Fibroblast of lung (primary cell): ENCODE data around the gene ZNF649.
"Not testable (repeated sequence)": the region's sequence is repeated elsewhere in the genome, so short reads cannot be mapped to it uniquely, and the experiment has no call there.

Source experiments
- EZH2 ChIP-seq: IDR thresholded peaks from 2 replicates; pipeline ENCODE4 v1.5.1; 2012; ENCODE audit warnings: low read length, control low read depth, mild to moderate bottlenecking; ENCODE audit errors: missing control alignments
- TF ChIP-seq, protein P1 (sequence below), 2 donors: IDR thresholded peaks in 1 of 2; conservative IDR thresholded peaks in 1 of 2; 1 replicate in 1 of 2; 2 replicates in 1 of 2; pipeline ENCODE4 v1.5.1; 2011 to 2012; ENCODE audit warnings: low read length in 2 of 2, control low read depth in 1 of 2, inconsistent platforms in 1 of 2, low read depth in 1 of 2, mild to moderate bottlenecking in 1 of 2

DNA sequence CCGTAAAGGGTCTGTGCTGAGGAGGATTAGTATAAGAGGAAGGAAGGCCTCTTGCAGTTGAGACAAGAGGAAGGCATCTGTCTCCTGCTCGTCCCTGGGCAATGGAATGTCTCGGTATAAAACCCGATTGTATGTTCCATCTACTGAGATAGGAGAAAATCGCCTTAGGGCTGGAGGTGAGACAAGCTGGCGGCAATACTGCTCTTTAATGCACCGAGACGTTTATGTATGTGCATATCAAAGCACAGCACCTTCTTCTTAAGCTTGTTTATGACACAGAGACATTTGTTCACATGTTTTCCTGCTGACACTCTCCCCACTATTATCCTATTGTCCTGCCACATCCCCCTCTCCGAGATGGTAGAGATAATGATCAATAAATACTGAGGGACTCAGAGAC, 1.3 kb upstream of the ZNF649 start:
- TF ChIP-seq, protein P1, sequence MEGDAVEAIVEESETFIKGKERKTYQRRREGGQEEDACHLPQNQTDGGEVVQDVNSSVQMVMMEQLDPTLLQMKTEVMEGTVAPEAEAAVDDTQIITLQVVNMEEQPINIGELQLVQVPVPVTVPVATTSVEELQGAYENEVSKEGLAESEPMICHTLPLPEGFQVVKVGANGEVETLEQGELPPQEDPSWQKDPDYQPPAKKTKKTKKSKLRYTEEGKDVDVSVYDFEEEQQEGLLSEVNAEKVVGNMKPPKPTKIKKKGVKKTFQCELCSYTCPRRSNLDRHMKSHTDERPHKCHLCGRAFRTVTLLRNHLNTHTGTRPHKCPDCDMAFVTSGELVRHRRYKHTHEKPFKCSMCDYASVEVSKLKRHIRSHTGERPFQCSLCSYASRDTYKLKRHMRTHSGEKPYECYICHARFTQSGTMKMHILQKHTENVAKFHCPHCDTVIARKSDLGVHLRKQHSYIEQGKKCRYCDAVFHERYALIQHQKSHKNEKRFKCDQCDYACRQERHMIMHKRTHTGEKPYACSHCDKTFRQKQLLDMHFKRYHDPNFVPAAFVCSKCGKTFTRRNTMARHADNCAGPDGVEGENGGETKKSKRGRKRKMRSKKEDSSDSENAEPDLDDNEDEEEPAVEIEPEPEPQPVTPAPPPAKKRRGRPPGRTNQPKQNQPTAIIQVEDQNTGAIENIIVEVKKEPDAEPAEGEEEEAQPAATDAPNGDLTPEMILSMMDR (conservative IDR thresholded peaks at IDR 0.05 in 1 of 2, IDR thresholded peaks at IDR 0.05 in 1 of 2; ENCODE audit: low read depth in 1 of 2, low read length in 2 of 2): not testable (repeated sequence)
- TF ChIP-seq EZH2: not testable (repeated sequence)
